HepG2 (cell line): ENCODE data around the gene KLHL21. TPM values are rescaled to one million over a fixed set of nuclear protein-coding genes. Genes with fewer than 3 reads are reported as not detected.
A peak's percentile ranks its signal among the peaks of the same experiment; 100 is the strongest.

ENCODE experiments used
- KDM5B ChIP-seq: sonication (generic); formaldehyde crosslinking; IDR thresholded peaks from 2 replicates; pipeline ENCODE4 v1.4.0; 2020; ENCODE audit warnings: missing genetic modification reagents, mild to moderate bottlenecking, borderline replicate concordance
- KLF16 ChIP-seq, 2 experiments: sonication (generic) in 1 of 2; formaldehyde crosslinking in 1 of 2; IDR thresholded peaks; 2 replicates each; pipeline versions ENCODE4 v1.6.1 to v1.8.0; 2016 to 2023; ENCODE audit warnings: missing genetic modification reagents in 2 of 2, missing compliant biosample characterization in 1 of 2
- SIX4 ChIP-seq: sonication (generic); formaldehyde crosslinking; IDR thresholded peaks from 2 replicates; pipeline ENCODE4 v1.4.0; 2020; ENCODE audit warnings: missing genetic modification reagents
- U2AF2 ChIP-seq: fragments of 200-400 bp; formaldehyde crosslinking; IDR thresholded peaks from 2 replicates; pipeline ENCODE4 v1.6.1; 2017; ENCODE audit warnings: low read depth, mild to moderate bottlenecking, low read length
- ZFP62 ChIP-seq: sonication (generic); formaldehyde crosslinking; IDR thresholded peaks from 2 replicates; pipeline ENCODE4 v1.4.0; 2020; ENCODE audit warnings: missing genetic modification reagents
- ZNF260 ChIP-seq: sonication (generic); formaldehyde crosslinking; IDR thresholded peaks from 2 replicates; pipeline ENCODE4 v1.4.0; 2020; ENCODE audit warnings: missing genetic modification reagents, low read depth, mild to moderate bottlenecking, borderline replicate concordance
- ZNF367 ChIP-seq: sonication (generic); formaldehyde crosslinking; IDR thresholded peaks from 2 replicates; pipeline ENCODE4 v1.4.0; 2020; ENCODE audit warnings: missing genetic modification reagents, borderline replicate concordance
- ZNF496 ChIP-seq: sonication (generic); formaldehyde crosslinking; IDR thresholded peaks from 2 replicates; pipeline ENCODE4 v1.8.1; 2023; ENCODE audit warnings: mild to moderate bottlenecking, moderate library complexity, missing genetic modification reagents; ENCODE audit not compliant: insufficient replicate concordance
- polyA plus RNA-seq, 8 experiments: library from polyadenylated mRNA; depleted of rRNA in 3 of 8; stranded (reverse) in 7 of 8; unstranded in 1 of 8; fragments of >200 nt; fragmentation: Illumina TruSeq in 4 of 8; extraction: Trizol in 4 of 8; gene quantifications; 2 replicates each; pipeline versions ENCODE4 v1.2.1 to v1.2.3, GENCODE V29; 2011 to 2016; ENCODE audit warnings: low read depth in 4 of 8, missing spikeins in 1 of 8, mixed read lengths in 1 of 8; ENCODE audit not compliant: insufficient read depth in 1 of 8
- total RNA-seq, 5 experiments: library from RNA; depleted of rRNA; stranded (reverse); fragments of >200 nt; fragmentation: Illumina TruSeq; extraction: Trizol; gene quantifications; 2 replicates each; pipeline ENCODE4 v1.2.3, GENCODE V29; 2016; ENCODE audit warnings: low read depth in 1 of 5
- TF ChIP-seq, protein P1 (sequence below): IDR thresholded peaks from 2 replicates; pipeline ENCODE4 v1.4.0; 2020; ENCODE audit warnings: mild to moderate bottlenecking, missing genetic modification reagents
- TF ChIP-seq, protein P2 (sequence below): sonication (generic); formaldehyde crosslinking; IDR thresholded peaks from 2 replicates; pipeline ENCODE4 v1.8.0; 2022; ENCODE audit warnings: missing genetic modification reagents, low read depth, mild to moderate bottlenecking, borderline replicate concordance

The KLHL21 gene
- total and polyA plus RNA-seq, 2 of the 13 experiments (the other 11 are each of a cell fraction or from before 2014, with no cell fraction given), result 14.8 to 25.0 TPM

DNA sequence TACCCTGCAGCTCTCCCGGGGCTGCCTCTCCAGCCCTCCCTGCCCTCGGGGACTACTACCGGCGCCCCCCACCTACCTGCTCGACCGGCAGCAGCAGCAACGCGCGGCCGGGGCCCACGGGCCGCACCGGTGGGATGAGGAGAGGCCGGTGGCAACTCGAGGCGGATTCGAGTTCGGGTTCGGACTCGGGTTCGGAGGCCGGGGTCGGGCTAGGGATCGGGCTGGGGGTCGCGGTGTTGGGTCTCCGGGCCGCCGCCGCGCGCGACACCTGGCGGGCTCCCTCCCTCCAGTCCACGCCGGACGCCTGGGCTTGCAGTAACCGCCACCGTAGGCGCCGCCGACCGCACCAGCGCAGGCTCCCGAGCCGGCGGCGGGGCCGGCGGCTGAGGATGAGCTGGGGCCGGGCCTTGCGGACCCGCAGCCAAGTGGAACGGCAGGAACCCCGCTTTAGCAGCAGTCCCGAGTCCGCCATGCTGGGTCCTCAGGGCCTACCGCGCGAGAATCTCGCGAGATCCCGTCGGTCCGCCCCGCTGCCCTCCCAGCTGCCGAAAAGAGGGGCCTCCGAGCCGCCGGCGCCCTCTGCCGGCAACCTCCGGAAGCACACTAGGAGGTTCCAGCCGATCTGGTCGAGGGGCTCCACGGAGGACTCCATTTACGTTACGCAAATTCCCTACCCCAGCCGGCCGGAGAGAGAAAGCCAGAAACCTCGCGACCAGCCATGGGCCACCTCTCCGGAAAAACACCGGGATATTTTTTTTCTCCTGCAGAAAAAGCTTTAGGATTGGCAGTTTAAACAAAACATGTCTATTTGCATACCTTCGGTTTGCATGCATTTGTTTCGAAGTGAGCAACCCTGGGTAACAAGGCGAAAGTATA is 48.4 kb downstream of the KLHL21 start, which contains the start of gene NOL9 (continued):
- TF ChIP-seq ZNF260 (CRISPR knock-in tag) (no peak), KDM5B (CRISPR knock-in tag) (peak; percentile 87), KLF16 (CRISPR knock-in tag; IDR thresholded peaks at IDR 0.05) (peak in 1 of 2 experiments; percentile 93; a peak in 1 of 4 replicates), ZFP62 (CRISPR knock-in tag) (no peak), ZNF496 (CRISPR knock-in tag) (no peak), SIX4 (CRISPR knock-in tag) (no peak), ZNF367 (CRISPR knock-in tag) (no peak), U2AF2 (no peak)
- TF ChIP-seq, protein P1, sequence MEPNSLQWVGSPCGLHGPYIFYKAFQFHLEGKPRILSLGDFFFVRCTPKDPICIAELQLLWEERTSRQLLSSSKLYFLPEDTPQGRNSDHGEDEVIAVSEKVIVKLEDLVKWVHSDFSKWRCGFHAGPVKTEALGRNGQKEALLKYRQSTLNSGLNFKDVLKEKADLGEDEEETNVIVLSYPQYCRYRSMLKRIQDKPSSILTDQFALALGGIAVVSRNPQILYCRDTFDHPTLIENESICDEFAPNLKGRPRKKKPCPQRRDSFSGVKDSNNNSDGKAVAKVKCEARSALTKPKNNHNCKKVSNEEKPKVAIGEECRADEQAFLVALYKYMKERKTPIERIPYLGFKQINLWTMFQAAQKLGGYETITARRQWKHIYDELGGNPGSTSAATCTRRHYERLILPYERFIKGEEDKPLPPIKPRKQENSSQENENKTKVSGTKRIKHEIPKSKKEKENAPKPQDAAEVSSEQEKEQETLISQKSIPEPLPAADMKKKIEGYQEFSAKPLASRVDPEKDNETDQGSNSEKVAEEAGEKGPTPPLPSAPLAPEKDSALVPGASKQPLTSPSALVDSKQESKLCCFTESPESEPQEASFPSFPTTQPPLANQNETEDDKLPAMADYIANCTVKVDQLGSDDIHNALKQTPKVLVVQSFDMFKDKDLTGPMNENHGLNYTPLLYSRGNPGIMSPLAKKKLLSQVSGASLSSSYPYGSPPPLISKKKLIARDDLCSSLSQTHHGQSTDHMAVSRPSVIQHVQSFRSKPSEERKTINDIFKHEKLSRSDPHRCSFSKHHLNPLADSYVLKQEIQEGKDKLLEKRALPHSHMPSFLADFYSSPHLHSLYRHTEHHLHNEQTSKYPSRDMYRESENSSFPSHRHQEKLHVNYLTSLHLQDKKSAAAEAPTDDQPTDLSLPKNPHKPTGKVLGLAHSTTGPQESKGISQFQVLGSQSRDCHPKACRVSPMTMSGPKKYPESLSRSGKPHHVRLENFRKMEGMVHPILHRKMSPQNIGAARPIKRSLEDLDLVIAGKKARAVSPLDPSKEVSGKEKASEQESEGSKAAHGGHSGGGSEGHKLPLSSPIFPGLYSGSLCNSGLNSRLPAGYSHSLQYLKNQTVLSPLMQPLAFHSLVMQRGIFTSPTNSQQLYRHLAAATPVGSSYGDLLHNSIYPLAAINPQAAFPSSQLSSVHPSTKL (CRISPR knock-in tag), result peak; percentile 65
- TF ChIP-seq, protein P2, sequence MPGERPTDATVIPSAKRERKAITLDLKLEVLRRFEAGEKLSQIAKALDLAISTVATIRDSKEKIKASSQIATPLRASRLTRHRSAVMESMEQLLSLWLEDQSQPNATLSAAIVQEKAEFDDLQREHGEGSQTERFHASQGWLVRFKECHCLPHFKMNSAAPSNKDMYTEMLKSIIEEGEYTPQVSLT (CRISPR knock-in tag), result no peak
